ENCODE measurements around the gene GRIA3.

DNA sequence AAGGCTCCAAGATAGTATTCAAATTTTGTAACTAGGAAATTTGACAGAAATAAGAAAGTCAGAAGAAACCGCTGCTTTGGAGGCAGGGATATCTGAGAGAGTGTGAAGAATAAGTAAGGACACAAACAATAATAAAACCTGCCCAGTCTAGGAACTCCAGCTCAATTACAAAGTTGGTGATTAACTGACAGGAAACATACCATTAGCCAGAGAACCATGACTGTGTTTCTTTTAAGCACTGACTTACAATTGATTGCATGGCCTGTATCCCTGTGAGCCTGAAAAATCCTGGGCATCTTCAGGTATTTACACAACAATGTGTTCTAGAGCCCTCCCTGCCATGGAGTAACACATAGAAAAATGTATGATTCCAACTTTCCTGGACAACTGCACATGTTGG lies 127.4 kb downstream of the GRIA3 start:
- TF ChIP-seq, protein P1, sequence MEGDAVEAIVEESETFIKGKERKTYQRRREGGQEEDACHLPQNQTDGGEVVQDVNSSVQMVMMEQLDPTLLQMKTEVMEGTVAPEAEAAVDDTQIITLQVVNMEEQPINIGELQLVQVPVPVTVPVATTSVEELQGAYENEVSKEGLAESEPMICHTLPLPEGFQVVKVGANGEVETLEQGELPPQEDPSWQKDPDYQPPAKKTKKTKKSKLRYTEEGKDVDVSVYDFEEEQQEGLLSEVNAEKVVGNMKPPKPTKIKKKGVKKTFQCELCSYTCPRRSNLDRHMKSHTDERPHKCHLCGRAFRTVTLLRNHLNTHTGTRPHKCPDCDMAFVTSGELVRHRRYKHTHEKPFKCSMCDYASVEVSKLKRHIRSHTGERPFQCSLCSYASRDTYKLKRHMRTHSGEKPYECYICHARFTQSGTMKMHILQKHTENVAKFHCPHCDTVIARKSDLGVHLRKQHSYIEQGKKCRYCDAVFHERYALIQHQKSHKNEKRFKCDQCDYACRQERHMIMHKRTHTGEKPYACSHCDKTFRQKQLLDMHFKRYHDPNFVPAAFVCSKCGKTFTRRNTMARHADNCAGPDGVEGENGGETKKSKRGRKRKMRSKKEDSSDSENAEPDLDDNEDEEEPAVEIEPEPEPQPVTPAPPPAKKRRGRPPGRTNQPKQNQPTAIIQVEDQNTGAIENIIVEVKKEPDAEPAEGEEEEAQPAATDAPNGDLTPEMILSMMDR (IDR thresholded peaks at IDR 0.05) = no peak
- TF ChIP-seq, protein P2, sequence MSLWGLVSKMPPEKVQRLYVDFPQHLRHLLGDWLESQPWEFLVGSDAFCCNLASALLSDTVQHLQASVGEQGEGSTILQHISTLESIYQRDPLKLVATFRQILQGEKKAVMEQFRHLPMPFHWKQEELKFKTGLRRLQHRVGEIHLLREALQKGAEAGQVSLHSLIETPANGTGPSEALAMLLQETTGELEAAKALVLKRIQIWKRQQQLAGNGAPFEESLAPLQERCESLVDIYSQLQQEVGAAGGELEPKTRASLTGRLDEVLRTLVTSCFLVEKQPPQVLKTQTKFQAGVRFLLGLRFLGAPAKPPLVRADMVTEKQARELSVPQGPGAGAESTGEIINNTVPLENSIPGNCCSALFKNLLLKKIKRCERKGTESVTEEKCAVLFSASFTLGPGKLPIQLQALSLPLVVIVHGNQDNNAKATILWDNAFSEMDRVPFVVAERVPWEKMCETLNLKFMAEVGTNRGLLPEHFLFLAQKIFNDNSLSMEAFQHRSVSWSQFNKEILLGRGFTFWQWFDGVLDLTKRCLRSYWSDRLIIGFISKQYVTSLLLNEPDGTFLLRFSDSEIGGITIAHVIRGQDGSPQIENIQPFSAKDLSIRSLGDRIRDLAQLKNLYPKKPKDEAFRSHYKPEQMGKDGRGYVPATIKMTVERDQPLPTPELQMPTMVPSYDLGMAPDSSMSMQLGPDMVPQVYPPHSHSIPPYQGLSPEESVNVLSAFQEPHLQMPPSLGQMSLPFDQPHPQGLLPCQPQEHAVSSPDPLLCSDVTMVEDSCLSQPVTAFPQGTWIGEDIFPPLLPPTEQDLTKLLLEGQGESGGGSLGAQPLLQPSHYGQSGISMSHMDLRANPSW (CRISPR knock-in tag; conservative IDR thresholded peaks at IDR 0.05; ENCODE audit: low read depth) = no peak
- TF ChIP-seq FOXJ3 (CRISPR knock-in tag; IDR thresholded peaks at IDR 0.05; ENCODE audit: borderline replicate concordance) = no peak
- TF ChIP-seq, protein P3, sequence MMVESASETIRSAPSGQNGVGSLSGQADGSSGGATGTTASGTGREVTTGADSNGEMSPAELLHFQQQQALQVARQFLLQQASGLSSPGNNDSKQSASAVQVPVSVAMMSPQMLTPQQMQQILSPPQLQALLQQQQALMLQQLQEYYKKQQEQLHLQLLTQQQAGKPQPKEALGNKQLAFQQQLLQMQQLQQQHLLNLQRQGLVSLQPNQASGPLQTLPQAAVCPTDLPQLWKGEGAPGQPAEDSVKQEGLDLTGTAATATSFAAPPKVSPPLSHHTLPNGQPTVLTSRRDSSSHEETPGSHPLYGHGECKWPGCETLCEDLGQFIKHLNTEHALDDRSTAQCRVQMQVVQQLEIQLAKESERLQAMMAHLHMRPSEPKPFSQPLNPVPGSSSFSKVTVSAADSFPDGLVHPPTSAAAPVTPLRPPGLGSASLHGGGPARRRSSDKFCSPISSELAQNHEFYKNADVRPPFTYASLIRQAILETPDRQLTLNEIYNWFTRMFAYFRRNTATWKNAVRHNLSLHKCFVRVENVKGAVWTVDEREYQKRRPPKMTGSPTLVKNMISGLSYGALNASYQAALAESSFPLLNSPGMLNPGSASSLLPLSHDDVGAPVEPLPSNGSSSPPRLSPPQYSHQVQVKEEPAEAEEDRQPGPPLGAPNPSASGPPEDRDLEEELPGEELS (CRISPR knock-in tag; IDR thresholded peaks at IDR 0.05) = no peak
- TF ChIP-seq, protein P4, sequence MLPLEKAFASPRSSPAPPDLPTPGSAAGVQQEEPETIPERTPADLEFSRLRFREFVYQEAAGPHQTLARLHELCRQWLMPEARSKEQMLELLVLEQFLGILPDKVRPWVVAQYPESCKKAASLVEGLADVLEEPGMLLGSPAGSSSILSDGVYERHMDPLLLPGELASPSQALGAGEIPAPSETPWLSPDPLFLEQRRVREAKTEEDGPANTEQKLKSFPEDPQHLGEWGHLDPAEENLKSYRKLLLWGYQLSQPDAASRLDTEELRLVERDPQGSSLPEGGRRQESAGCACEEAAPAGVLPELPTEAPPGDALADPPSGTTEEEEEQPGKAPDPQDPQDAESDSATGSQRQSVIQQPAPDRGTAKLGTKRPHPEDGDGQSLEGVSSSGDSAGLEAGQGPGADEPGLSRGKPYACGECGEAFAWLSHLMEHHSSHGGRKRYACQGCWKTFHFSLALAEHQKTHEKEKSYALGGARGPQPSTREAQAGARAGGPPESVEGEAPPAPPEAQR (CRISPR knock-in tag; IDR thresholded peaks at IDR 0.05) = no peak
- TF ChIP-seq, protein P5, sequence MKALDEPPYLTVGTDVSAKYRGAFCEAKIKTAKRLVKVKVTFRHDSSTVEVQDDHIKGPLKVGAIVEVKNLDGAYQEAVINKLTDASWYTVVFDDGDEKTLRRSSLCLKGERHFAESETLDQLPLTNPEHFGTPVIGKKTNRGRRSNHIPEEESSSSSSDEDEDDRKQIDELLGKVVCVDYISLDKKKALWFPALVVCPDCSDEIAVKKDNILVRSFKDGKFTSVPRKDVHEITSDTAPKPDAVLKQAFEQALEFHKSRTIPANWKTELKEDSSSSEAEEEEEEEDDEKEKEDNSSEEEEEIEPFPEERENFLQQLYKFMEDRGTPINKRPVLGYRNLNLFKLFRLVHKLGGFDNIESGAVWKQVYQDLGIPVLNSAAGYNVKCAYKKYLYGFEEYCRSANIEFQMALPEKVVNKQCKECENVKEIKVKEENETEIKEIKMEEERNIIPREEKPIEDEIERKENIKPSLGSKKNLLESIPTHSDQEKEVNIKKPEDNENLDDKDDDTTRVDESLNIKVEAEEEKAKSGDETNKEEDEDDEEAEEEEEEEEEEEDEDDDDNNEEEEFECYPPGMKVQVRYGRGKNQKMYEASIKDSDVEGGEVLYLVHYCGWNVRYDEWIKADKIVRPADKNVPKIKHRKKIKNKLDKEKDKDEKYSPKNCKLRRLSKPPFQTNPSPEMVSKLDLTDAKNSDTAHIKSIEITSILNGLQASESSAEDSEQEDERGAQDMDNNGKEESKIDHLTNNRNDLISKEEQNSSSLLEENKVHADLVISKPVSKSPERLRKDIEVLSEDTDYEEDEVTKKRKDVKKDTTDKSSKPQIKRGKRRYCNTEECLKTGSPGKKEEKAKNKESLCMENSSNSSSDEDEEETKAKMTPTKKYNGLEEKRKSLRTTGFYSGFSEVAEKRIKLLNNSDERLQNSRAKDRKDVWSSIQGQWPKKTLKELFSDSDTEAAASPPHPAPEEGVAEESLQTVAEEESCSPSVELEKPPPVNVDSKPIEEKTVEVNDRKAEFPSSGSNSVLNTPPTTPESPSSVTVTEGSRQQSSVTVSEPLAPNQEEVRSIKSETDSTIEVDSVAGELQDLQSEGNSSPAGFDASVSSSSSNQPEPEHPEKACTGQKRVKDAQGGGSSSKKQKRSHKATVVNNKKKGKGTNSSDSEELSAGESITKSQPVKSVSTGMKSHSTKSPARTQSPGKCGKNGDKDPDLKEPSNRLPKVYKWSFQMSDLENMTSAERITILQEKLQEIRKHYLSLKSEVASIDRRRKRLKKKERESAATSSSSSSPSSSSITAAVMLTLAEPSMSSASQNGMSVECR (CRISPR knock-in tag; IDR thresholded peaks at IDR 0.05; ENCODE audit: borderline replicate concordance) = no peak
- TF ChIP-seq ESRRA (CRISPR knock-in tag; IDR thresholded peaks at IDR 0.05; ENCODE audit: borderline replicate concordance) = no peak
- no peak for TF ChIP-seq ZNF121 (CRISPR knock-in tag; IDR thresholded peaks at IDR 0.05)
- TF ChIP-seq CREM (CRISPR knock-in tag; IDR thresholded peaks at IDR 0.05) = no peak
